Measurements from ENCODE around the gene TRIM17.

Gene TRIM17

DNA sequence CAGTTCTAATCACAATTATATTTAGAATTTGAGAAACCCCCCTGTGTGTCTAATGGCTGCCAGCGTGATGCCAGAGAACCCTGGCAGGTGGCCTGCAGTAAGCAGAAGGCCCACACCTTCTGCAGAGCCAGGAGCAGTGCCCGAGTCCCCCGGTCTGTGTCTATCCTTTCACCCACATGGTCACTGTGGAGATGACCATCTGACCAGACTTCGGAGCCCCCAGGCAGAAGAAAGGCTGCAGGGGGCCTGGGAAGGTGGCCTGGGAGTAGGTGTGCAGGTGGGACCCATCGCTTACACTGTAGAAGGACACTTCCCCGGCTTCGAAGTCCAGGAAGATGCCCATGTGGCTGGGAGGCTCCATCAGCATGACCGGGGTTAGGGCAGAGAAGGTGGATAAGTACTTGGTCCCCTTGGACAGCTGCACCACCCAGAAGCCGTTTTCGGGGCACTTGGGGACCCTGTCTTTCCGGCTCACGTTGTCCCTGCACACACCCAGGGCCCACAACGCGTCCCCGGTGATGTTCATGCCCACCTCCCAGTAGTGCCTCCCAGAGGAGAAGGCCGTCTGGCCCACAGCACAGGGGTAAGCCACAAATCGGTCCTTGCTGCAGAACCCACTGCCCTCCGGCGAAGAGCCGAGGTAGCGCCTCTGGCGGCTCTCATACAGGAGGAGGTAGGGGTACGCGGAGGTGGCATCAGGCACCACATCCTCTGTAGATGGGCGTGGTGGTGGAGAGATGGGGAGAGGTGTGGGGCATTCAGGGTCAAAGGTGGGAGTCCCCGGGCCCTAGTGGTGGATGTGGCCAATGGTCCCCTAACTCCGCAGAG is 8.4 kb downstream of the TRIM17 start:
- H3K27me3 ChIP-seq, result no peaks in the 10 kb centered on the region
- peaks cover 24 to 74% (median 36%) of the 10 kb centered on the region in 11 experiments; a peak in 21 of 22 replicates for H4K20me1 ChIP-seq
- peak overlapping the region; percentile 91 to 99 (median 95) for H3K4me2 ChIP-seq
- peaks cover 13 to 35% (median 15%) of the 10 kb centered on the region in 11 experiments; a peak in 19 of 22 replicates for H3K36me3 ChIP-seq
- H3K9ac ChIP-seq, result peak overlapping the region in 7 of 11 experiments; percentile 5 to 79 (median 76); a peak in 8 of 22 replicates
- H3K9me3 ChIP-seq (replicated peaks in 1 of 11), result no peaks in the 10 kb centered on the region
- H3K4me1 ChIP-seq, result peaks cover 37 to 47% (median 41%) of the 10 kb centered on the region in 10 experiments
- TF ChIP-seq Cebpa-rat (IDR thresholded peaks at IDR 0.05), result no peak
- peak overlapping the region in 8 of 10 experiments; percentile 71 to 100 (median 94); a peak in 9 of 20 replicates for H3K4me3 ChIP-seq
- no peak overlapping the region for H3K27ac ChIP-seq

DNA sequence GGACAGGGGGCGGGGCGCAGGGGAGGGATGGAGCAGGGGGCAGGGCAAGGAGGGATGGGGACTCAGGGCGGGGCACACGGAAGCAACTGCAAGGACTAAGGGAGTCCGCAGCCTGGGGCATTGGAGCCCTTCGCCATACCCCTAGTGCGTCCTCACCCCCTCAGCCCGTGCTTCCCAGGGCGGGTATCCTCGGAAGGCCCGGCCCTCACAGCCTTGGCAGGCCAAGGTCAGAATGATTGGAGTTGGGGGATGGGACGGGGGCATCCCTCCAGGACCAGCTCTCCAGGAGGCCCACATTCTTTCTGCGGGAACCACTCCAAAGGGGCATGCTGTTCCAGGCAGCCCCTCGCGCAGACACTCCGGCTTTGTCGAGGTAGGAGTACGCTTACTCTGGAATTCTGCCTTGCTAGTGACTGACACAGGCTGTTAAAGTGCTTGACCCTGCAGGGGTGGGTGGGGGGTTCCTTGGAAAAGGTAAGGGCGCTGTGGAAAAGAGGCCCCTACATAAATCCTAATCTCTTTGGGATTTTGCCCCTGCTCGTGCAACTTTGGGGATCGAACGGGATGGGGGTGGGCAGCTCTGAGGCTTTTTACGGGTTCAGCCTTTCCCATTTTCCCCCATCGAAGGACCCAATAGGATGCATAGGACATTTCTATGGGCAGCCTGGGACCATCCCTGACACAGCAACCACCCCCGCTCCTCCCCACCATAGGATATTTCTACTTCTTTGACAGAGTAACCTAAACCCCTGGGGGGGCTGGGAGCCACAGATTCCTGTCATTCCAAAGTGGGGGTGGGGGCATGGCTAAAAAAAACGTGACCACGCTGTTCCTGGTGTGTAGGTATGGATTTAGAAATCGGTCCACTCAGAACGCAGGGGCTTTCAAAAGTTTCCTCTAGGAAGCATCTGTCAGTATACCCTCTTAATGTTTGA is 9.3 kb downstream of the TRIM17 start:
- TF ChIP-seq Cebpa-rat (IDR thresholded peaks at IDR 0.05), result no peak
- no peaks in the 10 kb centered on the region for H3K27me3 ChIP-seq
- peak overlapping the region; percentile 91 to 99 (median 95) for H3K4me2 ChIP-seq
- no peaks in the 10 kb centered on the region for H3K9me3 ChIP-seq (replicated peaks in 1 of 11)
- peaks cover 39 to 55% (median 47%) of the 10 kb centered on the region in 10 experiments for H3K4me1 ChIP-seq
- H4K20me1 ChIP-seq, result peaks cover 33 to 76% (median 42%) of the 10 kb centered on the region in 11 experiments; a peak in 21 of 22 replicates
- peaks cover 21 to 44% (median 24%) of the 10 kb centered on the region in 11 experiments for H3K36me3 ChIP-seq
- H3K9ac ChIP-seq, result peak overlapping the region; percentile 62 to 82 (median 76)
- peak overlapping the region; percentile 71 to 100 (median 98) for H3K4me3 ChIP-seq
- peak overlapping the region in 10 of 11 experiments; percentile 54 to 75 (median 66); a peak in 19 of 22 replicates for H3K27ac ChIP-seq

GRCh38 chr1:228405979-228406228 is 10.8 kb downstream of the TRIM17 start:
- no peaks in the 10 kb centered on the region for H3K9me3 ChIP-seq (replicated peaks in 1 of 11)
- peak overlapping the region; percentile 78 to 97 (median 94) for H3K27ac ChIP-seq
- TF ChIP-seq Cebpa-rat (IDR thresholded peaks at IDR 0.05), result no peak
- peak overlapping the region; percentile 85 to 98 (median 93) for H3K9ac ChIP-seq
- peak overlapping the region; percentile 83 to 100 (median 98) for H3K4me3 ChIP-seq
- peaks cover 39 to 55% (median 47%) of the 10 kb centered on the region in 10 experiments for H3K4me1 ChIP-seq
- H3K4me2 ChIP-seq, result peak overlapping the region; percentile 96 to 100 (median 99)
- H3K36me3 ChIP-seq, result peaks cover 33 to 49% (median 38%) of the 10 kb centered on the region in 11 experiments
- peaks cover 47 to 80% (median 56%) of the 10 kb centered on the region in 11 experiments; a peak in 21 of 22 replicates for H4K20me1 ChIP-seq
- no peaks in the 10 kb centered on the region for H3K27me3 ChIP-seq

- TF ChIP-seq Cebpa-rat (IDR thresholded peaks at IDR 0.05), result no peak
- Histone ChIP-seq H3K4me3 (peak overlapping the region; percentile 83 to 100 (median 98)), H3K9me3 (replicated peaks in 1 of 11) (no peaks in the 10 kb centered on the region), H3K27ac (peak overlapping the region; percentile 16 to 97 (median 94); a peak in 21 of 22 replicates), H3K36me3 (peaks cover 33 to 49% (median 42%) of the 10 kb centered on the region in 11 experiments), H3K9ac (peak overlapping the region; percentile 85 to 98 (median 93)), H3K27me3 (no peaks in the 10 kb centered on the region), H3K4me1 (peaks cover 39 to 55% (median 47%) of the 10 kb centered on the region in 10 experiments), H4K20me1 (peaks cover 52 to 80% (median 61%) of the 10 kb centered on the region in 11 experiments; a peak in 21 of 22 replicates), H3K4me2 (peak overlapping the region; percentile 96 to 100 (median 99))
Measured at GRCh38 chr1:228405200-228405978, 11.3 kb downstream of the TRIM17 start.

GRCh38 chr1:228404107-228404720 is 12.4 kb downstream of the TRIM17 start:
- peaks cover 37 to 55% (median 52%) of the 10 kb centered on the region in 11 experiments for H3K36me3 ChIP-seq
- peaks cover 63 to 83% (median 71%) of the 10 kb centered on the region in 11 experiments; a peak in 21 of 22 replicates for H4K20me1 ChIP-seq
- peak overlapping the region in 10 of 11 experiments; percentile 85 to 98 (median 94); a peak in 18 of 22 replicates for H3K9ac ChIP-seq
- peaks cover 39 to 49% (median 46%) of the 10 kb centered on the region in 10 experiments for H3K4me1 ChIP-seq
- peak overlapping the region in 3 of 11 experiments; percentile 17 to 30 (median 18); a peak in 4 of 22 replicates for H3K27ac ChIP-seq
- H3K4me2 ChIP-seq, result peak overlapping the region; percentile 96 to 100 (median 99)
- no peaks in the 10 kb centered on the region for H3K27me3 ChIP-seq
- H3K4me3 ChIP-seq, result peak overlapping the region; percentile 83 to 100 (median 98); a peak in 17 of 20 replicates
- no peaks in the 10 kb centered on the region for H3K9me3 ChIP-seq (replicated peaks in 1 of 11)
- no peak for TF ChIP-seq Cebpa-rat (IDR thresholded peaks at IDR 0.05)

GRCh38 chr1:228403231-228403631 is 13.4 kb downstream of the TRIM17 start:
- H3K4me3 ChIP-seq, result no peak overlapping the region
- peaks cover 37 to 44% (median 40%) of the 10 kb centered on the region in 10 experiments for H3K4me1 ChIP-seq
- H3K36me3 ChIP-seq, result peaks cover 46 to 65% (median 61%) of the 10 kb centered on the region in 11 experiments
- peak overlapping the region in 3 of 11 experiments; percentile 10 to 36 (median 12); a peak in 1 of 22 replicates for H3K9ac ChIP-seq
- no peak overlapping the region for H3K27ac ChIP-seq
- no peak for TF ChIP-seq Cebpa-rat (IDR thresholded peaks at IDR 0.05)
- no peaks in the 10 kb centered on the region for H3K9me3 ChIP-seq (replicated peaks in 1 of 11)
- no peaks in the 10 kb centered on the region for H3K27me3 ChIP-seq
- peaks cover 73 to 91% (median 80%) of the 10 kb centered on the region in 11 experiments; a peak in 21 of 22 replicates for H4K20me1 ChIP-seq
- peak overlapping the region in 9 of 11 experiments; percentile 18 to 100 (median 98); a peak in 12 of 22 replicates for H3K4me2 ChIP-seq

DNA sequence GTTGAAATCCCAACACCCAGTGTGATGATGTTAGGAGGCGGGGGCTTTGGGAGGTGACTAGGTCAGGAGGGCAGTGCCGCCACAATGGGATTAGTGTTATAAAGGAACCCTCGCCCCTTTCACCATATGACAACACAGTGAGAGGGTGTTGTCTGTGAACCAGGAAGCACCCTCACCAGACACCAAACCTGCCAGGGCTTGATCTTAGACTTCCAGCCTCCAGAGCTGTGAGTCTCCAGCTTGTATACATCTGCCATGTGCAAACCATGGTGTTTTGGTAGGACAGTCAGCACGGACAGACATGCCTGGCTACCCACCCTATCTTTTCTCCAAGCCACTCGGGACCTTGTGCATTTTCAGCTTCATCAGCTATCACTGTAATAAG is 14.0 kb downstream of the TRIM17 start:
- Histone ChIP-seq H4K20me1 (peaks cover 78 to 91% (median 86%) of the 10 kb centered on the region in 11 experiments; a peak in 21 of 22 replicates), H3K9ac (peak overlapping the region in 4 of 11 experiments; percentile 2 to 36 (median 11); a peak in 2 of 22 replicates), H3K9me3 (replicated peaks in 1 of 11) (no peaks in the 10 kb centered on the region), H3K27me3 (no peaks in the 10 kb centered on the region), H3K4me3 (no peak overlapping the region), H3K36me3 (peaks cover 52 to 71% (median 67%) of the 10 kb centered on the region in 11 experiments), H3K27ac (no peak overlapping the region), H3K4me1 (peaks cover 31 to 38% (median 34%) of the 10 kb centered on the region in 10 experiments), H3K4me2 (peak overlapping the region in 7 of 11 experiments; percentile 18 to 100 (median 98); a peak in 6 of 22 replicates)
- no peak for TF ChIP-seq Cebpa-rat (IDR thresholded peaks at IDR 0.05)

Data from BLaER1 treated with 17β-estradiol and CSF1 and Interleukin-3, amounts not matched to agents 10 nM and 100 nM (cell line).